Activated CD8-positive, alpha-beta memory T cell treated with anti-CD3 and anti-CD28 coated beads, Interleukin-2, amount 50 U/mL, for 48 hours (primary cell): ENCODE measurements around the gene ATP7A.
"Not testable (repeated sequence)": the region's sequence is repeated elsewhere in the genome, so short reads cannot be mapped to it uniquely, and the experiment has no call there.

Source experiments
- DNase-seq: peaks from one replicate; pipeline ENCODE4 v3.0.0-alpha.2; 2020

Gene ATP7A

DNA sequence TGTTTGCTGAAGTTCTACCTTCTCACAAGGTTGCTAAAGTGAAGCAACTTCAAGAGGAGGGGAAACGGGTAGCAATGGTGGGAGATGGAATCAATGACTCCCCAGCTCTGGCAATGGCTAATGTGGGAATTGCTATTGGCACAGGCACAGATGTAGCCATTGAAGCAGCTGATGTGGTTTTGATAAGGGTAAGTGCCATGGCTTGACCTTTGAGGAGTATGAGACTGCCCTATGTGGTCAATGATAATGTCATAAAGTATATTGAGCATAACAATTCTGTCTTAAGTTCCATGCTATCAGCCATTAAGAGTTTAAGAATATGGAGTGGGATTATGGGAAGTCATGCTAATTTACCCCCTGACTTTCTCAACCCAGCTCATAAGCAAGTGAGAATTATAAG is 132.1 kb downstream of the ATP7A start:
- DNase-seq = no peak

DNA sequence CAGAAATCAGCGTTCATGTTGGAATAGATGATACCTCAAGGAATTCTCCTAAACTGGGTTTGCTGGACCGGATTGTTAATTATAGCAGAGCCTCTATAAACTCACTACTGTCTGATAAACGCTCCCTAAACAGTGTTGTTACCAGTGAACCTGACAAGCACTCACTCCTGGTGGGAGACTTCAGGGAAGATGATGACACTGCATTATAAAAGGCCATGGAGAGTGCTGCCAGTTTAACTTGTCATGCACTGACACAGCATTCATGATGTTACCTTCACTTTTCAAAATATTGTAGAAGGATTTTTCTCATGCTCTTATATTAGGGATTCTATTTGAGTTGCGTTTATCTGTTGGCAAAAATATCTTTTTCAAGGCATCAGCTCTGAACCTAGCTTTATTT is 135.9 kb downstream of the ATP7A start:
- no peak for DNase-seq

DNA sequence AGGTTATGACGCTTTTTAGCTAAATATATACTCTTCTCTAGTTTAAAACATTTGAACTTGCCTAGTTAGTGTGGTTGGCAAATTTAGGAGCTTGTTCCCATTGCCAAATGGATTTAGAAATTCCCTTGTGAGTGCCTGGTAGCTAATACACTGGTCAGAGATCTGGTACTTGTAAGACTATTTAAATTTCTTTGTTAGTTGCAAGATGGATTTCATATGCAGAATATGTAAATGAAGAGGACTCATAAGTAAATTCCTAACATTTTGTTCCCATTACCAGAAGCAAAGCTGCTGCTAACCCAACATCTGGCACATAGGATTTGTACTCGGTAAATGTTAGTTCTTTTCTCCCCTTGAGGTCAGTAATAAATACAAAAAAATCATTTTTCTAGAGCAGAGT is 137.6 kb downstream of the ATP7A start:
- no peak for DNase-seq

DNA sequence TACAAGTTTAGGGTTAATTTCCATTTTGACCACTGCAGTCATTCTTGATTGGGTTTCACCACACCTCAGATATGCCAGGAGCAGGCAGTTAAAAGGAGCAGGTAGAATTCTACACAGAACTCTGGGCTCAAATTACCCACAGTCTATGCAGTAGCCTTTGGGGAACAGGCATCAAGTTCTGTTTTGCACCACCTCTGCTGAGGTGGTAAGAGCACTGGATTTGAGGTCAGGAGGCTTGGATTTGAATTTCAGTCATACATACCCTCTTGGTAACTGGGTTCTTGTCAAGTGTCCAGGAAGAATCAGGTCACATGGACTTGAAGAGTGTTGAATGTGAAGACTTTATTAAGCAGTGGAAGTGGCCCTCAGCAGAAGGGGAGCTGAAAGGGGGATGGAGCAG is 153.2 kb downstream of the ATP7A start:
- no peak for DNase-seq

DNA sequence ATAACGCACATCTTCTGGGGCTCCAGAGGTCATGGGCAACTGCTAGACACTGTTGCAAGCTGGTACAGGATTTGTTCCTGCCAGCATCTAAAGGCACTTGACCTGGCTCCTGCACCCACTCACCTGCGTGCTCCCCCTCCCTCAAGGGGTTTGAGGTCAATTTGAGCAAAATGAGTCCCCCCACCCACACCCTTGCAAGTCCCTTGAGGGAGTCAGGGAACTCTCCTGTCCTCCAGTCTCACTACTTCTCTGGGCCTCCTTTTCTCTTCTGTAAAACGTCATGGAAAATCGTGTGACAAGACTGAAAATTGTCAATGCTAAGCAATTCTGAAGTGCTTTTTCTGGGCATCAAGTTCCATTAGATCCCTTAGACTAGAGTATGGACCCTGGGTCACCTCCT is 153.7 kb downstream of the ATP7A start:
- DNase-seq = no peak

DNA sequence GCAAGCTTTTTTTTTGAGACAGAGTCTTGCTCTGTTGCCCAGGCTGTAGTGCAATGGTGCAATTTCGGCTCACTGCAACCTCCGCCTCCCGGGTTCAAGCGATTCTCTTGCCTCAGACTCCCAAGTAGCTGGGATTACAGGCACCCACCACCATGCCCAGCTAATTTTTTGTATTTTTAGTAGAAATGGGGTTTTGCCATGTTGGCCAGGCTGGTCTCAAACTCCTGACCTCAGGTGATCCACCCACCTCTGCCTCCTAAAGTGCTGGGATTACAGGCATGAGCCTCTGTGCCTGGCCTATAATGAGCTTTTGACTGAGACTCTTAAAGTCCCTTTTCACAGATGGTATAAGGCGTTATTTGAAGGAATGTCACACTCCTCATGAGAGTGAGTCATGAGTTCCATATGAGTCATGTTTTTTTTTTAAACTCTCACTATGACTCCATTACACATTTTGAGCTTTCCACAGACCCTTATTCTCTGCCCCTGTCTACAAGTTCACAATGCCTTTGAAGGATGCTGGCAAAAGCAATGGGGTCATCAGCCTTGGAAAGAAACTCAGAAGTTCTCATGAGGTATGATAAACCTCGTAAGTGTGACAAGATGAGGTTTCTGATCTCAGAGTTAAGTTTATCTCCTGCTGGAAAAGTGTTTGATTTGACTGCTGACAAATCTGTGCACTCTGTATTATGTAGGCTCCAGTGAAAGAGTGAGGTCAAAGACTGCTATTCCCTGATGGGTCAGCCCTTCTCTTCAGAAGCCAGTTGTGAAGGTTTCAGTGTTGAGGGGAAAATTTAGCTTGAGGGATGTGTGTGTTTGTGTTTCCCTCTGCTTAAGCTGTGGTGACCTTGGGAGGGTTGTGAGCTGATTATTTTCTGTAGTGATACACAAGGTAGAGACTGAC is 154.5 kb downstream of the ATP7A start:
- not testable (repeated sequence) for DNase-seq

DNA sequence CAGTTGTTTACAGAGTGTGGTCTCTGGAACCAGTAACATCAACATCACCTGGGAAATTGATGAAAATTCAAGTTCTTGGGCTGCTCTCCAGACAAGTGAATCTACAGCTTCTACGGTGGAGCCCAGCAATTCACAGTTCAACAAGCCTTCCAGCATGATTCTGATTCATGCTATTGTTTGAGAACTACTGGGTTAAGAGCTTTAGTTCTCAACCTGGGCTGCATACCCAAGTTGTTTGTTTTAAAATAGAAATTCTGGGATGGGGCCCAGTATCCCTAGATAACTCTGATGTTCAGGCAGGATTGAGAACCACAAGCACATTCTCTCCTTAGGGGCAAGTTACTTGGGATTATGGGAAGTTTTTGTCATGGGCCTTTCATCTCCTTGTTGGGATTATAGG is 155.6 kb downstream of the ATP7A start:
- no peak for DNase-seq

DNA sequence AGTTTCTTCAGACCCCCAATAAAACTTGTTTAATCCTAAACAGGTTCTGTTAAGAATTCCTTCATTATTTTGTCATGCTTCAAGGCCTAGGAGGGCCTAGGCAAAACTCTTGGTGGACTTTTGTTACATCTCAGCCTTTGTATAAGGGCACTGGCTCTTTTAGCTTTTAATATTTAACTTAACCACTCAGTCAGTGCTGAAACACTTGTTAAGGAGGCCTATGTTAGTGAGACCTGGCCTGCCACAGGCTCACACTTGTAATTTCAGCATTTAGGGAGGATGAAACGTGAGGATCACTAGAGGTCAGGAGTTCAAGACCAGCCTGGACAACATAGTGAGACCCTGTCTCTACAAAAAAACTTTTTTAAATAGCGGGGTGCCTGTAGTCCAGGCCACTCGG is 160.8 kb downstream of the ATP7A start:
- DNase-seq = no peak

DNA sequence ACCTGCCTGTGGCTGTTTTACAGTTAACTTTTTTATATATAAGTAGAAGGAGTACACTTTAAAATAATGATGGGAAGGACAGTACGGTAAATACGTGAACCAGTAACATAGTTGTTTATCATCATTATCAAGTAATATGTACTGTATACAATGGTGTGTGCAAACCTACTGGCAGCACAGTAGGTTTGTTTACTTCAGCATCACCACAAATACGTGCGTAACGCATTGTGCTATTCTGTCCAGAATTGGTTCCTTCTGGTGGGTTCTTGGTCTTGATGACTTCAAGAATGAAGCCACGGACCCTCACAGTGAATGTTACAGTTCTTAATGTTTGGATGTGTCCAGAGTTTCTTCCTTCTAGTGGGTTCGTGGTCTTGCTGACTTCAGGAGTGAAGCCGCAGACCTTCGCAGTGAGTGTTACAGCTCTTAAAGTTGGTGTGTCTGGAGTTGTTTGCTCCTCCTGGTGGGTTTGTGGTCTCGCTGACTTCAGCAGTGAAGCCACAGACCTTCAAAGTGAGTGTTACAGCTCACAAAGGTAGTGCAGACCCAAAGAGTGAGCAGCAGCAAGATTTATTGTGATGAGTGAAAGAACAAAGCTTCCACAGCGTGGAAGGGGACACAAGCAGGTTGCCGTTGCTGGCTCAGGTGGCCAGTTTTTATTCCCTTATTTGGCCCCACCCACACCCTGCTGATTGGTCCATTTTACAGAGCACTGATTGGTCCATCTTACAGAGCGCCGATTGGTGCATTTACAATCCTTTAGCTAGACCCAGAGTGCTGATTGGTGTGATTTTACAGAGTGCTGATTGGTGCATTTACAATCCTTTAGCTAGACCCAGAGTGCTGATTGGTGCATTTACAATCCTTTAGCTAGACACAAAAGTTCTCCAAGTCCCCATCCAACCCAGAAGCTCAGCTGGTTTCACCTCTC is 162.9 kb downstream of the ATP7A start:
- not testable (repeated sequence) for DNase-seq

DNA sequence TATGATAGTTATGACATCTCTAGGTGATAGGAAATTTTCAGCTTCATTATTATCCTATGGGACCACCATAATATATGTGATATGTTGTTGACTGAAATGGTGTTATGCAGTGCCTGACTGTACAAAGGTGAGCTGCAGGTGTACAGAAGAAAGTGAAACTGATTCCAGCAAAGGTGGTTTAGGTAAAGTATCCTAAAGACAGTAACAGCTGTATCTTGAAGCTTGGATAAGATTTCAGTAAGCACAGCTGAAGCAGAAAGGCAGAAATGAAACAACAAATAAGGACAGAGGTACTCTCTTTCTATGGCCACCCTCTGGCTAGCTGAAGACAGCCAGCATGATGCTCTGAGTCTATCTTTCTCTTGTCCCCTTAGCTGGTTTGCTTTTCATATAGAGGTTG is 163.6 kb downstream of the ATP7A start:
- DNase-seq = no peak

DNA sequence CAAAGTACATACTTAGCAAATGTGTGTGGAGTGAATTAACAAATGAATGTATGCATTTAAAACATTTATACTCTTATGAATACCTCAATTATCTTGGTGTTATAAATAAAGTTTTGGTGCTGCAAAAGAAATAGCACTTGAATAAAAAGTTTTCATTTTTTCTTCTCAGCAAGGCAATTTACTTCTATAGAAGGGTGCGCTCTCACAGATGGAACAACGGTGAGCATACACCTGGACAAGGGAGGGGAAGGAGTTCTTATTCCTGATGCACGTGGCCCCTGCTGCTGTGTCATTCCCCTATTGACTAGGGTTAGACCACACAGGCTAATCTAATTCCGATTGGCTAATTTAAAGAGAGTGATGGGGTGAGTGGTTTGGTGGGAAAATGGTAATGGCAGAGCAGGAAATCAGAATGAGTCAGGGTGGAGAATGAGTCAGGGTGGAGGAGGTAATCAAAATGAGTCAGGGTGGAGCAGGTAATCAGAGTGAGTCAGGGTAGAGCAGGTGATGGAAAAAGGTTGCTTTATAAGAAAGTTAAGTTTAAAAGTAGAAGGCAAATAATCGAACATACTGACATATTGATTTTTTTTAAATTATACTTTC is 165.4 kb downstream of the ATP7A start:
- no peak for DNase-seq

DNA sequence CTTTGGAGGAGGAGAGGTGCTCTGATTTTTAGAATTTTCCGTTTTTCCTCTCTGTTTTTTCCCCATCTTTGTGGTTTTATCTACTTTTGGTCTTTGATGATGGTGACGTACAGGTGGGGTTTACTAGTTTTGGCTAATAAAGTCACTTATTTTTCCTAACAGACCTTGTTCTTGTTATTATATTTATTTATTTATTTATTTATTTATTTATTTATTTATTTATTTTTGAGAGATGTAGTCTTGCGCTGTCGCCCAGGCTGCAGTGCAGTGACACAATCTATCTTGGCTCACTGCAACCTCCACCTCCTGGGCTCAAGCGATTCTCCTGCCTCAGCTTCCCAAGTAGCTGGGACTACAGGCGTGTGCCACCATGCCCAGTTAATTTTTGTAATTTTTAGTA is 170.9 kb downstream of the ATP7A start:
- DNase-seq = not testable (repeated sequence)

DNA sequence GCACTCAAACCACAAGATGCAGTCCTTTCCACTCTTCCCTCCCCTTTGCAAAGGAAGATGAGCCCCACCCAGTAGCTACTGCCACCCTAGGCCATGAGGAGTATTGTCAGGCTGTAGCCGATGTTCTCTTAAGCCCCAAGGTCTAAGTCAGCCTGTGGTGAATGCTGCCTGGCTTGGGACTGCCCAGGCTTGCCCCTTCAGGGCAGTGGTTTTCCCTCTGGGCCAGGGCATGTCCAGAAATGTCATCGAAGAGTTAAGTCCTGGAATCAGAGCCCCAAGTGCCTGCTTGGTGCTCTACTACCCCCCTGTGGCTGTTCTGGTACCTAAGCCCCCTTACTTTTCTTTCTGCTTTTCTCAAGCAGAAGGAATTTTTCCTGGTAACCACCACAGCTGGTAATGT is 181.8 kb downstream of the ATP7A start:
- DNase-seq = no peak

DNA sequence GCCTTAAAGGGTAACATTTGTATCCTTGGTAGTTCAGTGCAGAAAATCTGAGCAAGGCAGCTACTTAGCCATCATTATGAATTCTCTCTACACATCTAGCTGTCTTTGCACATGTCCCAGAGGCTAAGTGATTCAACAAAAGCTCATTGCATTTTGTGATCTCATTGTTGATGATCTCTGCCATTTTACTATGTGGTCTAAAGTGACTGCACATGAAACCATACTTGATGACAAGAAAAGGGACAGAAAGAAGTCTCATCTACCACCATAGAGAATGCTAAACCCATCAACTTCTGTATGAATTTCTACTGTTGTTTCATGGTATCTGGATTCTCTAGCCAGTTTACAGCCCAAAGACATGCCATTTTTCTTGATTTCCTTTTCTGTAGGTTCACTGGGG is 187.6 kb downstream of the ATP7A start:
- no peak for DNase-seq
